Dedifferentiated amniotic fluid mesenchymal stem cell (primary cell): ENCODE measurements around the gene CREBBP.

Experiments used
- DNase-seq: peaks from one replicate; pipeline ENCODE4 v3.0.0-alpha.2; 2016; ENCODE audit errors: extremely low spot score

The CREBBP gene

DNA sequence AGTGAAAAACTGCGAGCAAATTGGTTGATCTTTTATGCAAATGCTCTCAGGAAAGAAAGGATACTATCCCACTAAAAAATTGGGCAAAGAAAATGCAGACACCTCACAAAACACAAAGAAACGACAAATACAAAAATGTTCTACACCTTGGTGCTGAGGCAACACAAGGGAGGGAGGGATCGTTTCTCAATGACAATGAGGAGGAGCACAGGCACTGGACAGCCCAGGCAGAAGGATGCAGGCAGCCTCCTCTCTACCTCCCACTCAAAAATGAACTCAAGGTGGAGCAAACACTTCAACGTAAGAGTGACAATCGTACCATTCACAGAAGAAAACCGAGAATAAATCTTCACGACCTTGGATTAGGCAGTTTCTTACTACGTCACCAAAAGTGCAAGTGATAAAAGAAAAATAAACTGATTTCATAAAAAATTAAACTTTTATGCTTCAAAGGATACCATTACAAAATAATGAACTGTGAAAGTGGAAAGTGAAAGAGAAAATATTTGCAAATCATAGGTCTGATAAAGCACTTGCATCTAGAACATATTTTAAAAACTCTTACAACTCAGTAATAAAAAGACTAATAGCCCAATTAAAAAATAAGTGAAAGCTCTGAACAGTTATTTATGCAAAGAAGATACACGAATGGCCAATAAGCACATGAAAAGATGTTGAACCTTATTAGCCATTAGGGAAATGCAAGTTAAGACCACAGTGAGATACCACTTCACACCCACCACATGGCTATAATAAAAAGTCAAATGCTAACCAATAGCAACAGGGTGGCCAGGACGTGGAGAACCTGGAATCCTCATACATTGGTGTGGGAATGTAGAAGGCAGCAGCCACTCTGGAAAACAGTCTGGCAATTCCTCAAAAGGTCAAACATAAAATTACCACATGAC, 82.4 kb downstream of the CREBBP start:
- no peak for DNase-seq

DNA sequence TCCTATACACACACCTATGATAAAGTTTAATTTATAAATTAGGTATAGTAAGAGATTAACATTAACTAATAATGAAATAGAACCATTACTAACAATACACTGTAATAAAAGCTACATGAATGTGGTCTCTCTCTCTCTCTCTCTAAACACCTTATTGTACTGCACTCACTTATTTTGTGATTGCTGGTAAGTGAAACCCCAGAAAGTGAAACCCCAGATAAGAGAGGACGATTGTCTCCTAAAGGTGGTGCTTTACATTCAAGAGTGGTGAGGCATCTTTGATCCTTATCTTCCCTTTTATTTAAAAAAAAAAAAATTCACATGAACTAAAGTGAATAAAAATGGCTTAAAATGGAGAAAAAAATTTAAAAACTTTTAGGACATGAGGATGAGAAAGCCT, 83.0 kb downstream of the CREBBP start:
- DNase-seq, result no peak

- DNase-seq, result no peak
Observed at GRCh38 chr16:3793161-3793576, 87.3 kb downstream of the CREBBP start.

GRCh38 chr16:3792472-3793012, 88.0 kb downstream of the CREBBP start:
- no peak for DNase-seq

DNA sequence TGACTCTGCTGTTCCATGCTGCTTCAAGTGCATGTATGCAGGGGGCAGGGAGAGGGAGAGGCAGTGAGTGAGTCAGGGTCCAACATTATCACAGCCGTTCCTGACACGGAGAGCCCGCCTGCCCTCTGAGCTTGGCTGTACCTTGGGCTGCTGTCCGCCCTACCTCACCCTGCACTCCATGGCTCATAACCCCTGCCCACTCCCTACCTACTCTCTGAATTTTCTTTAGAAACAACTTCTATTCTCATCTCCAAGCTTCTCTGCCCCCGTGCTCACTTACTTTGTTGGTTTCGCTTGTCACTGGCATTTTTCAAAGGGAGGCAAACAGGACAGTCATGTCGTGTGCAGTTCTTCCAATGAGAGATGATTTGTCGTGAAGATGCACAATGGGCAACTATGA, 88.8 kb downstream of the CREBBP start:
- no peak for DNase-seq

DNA sequence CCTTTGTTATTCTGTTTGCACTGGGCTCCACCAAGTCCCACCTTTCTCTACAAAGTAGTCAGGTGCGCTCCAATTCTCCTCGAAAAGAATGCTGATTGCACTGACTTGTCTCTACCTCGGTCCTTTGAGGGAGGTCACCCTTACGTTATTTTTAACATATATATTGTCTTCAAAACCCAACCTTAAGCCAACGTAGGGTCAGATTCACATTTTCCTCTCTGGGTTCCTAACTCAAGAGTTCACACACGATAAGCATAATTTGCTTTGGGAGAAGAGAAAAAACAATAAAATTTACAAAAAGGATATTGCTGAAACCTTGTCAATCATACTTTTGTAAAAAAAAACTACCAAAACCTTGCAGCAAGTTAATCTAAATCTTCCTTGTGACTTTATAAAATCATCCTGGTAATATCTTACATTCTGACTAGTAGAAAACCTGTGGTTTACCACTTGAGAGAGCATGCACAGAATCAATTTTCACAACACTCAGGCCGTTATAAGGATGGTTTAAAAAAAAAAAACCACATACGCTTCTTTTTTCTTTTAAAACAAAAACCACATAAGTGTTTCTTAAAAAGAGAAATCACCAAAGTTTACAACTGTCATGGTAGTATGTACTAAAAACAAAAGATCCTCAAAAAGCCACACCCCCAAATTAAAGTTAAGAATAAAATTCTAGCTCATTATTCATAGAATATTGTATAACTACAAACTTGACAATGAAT, 91.0 kb downstream of the CREBBP start:
- DNase-seq, result no peak

DNA sequence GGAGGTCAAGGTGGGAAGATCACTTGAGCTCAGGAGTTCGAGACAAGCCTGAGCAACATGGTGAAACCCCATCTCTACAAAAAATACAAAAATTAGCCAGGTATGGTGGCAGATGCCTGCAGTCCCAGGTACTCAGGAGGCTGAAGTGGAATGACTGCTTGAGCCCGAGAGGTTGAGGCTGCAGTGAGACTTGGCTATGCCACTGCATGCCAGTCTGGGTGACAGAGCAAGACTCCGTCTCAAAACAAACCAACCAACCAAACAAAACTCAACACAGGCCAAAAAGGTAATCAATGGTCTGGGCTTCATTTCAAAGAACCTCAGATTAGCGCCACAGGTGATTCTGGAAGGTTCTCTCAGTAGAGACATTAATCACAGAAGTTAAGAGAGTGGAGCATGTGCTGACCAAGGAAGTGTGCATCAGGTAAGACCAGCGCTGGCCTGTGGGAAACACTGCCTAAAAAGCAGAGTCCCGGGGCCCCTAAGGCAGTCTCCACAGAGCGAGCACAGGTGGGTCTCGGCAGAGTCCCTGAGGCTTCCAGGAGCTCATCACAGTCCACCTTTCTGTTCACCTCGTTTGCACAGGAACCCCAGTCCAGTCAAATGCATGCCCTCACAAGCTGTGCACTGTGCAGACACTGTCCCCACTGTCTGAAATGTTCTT, 91.7 kb downstream of the CREBBP start:
- no peak for DNase-seq

- no peak for DNase-seq
Observed at GRCh38 chr16:3787924-3788661, 92.4 kb downstream of the CREBBP start.

GRCh38 chr16:3785413-3785812, 95.1 kb downstream of the CREBBP start:
- no peak for DNase-seq

GRCh38 chr16:3783516-3783915, 97.0 kb downstream of the CREBBP start:
- no peak for DNase-seq

GRCh38 chr16:3782566-3782965, 97.9 kb downstream of the CREBBP start:
- no peak for DNase-seq

- no peak for DNase-seq
Observed at GRCh38 chr16:3781421-3781820, 99.1 kb downstream of the CREBBP start.

GRCh38 chr16:3780570-3780969, 99.9 kb downstream of the CREBBP start:
- no peak for DNase-seq

DNA sequence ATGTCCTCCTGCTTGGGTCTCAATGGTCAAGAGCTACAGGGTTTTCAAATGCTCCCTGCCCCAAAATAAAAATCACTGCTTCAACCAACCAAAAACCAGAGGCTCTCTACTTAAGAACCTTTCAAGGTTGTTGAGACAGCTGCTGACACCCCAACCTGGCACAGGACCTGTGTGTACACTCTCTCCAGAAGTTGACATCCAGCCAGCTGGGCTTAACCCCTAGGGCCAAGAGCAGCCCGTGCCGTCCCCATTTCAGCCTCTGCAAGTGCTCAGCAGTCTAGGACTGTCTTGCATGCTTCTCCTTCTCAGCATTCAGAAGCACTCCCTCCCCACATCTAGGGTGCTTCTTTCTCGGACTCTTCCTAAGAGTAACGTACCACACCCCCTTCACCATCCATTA, 104.2 kb downstream of the CREBBP start:
- no peak for DNase-seq

DNA sequence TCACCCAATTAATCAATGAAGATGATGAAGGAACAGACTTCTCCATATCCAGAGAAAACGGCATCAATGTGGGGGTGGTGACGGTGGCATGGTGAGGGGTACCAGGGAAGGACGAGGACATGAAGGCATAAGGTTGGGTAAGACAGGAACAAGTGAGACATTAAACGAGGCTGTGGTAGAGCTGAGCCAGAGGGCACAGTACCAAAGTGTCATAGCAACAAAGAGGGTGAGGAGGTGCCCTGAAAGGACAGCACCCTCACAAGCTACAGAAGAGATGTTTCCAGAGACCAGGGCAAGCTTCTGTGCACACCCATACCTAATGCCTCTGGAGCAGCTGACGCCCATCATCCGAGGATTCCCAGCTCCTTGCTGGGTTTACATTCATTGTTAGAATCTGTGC, 105.7 kb downstream of the CREBBP start:
- DNase-seq, result no peak

GRCh38 chr16:3774156-3774767, 106.3 kb downstream of the CREBBP start:
- DNase-seq, result no peak

GRCh38 chr16:3773663-3774062, 106.8 kb downstream of the CREBBP start:
- no peak for DNase-seq

DNA sequence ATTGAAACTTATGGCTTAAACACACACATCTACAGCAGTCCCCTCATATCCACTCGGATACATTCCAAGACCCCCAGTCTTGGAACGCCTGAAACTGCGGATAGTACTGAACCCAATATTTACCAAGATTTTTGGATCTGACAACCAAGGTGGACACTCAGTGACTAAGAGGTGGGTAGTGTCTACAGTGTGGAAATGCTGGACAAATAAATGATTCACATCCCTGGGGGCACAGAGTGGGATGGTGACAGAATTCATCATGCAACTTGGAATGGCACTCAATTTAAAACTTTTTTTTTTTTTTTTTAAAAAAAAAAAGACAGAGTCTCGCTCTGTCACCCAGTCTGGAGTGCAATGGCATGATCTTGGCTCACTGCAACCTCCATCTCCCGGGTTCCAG, 109.0 kb downstream of the CREBBP start:
- DNase-seq, result no peak

DNA sequence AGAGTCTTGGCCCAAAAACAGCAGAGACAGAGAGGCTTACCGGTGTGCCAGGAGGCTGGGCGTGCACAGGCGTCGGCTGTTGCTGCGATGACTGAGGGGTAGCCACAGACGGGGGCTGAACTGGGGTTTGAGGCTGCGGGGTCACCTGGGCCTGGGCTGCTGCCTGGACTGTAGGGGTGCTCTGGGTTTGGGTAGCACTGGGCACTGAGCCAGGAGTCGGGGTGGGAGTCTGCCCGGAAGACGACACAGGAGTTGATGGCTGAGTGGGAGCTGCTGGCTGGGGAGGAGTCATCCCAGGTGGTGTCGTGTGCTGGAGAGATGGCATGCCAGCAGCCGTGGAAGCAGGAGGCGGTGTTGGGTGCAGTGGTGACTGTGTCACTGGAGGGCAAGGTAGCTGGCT, 110.0 kb downstream of the CREBBP start:
- no peak for DNase-seq

DNA sequence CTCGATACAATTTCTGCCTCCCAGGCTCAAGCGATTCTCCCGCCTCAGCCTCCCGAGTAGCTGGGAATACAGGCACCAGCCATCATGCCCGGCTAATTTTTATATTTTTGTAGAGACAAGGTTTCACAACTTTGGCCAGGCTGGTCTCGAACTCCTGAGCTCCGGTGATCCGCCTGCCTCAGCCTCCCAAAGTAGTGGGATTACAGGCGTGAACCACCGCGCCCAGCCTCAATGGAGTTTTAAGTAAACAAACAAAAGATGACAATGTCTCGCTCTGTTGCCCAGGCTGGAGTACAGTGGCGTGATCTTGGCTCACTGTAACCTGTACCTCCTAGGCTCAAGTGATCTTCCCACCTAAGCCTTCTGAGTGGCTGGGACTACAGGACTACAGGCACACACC, 110.6 kb downstream of the CREBBP start:
- no peak for DNase-seq

DNA sequence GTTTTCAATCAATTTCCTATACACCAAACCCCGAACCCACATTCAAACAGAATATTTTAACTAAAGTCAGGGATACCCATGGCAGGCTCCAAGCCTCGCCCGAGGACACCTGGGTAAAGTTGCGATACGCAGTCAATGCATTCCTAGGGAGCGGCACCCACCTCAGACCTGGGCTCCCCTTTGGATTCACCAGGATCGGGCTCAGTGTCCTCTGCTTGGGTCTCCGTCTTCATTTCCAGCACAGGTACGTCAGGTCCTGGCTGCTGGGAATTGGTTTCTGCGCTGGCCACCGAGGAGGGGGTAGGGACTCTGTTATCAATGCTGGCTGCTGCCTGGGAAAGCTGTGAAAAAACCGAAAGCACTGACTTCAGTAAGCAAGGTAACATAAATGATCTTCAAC, 111.5 kb downstream of the CREBBP start:
- no peak for DNase-seq
